Effector CD8-positive, alpha-beta T cell (primary cell): ENCODE results near the gene SRPK2.

ENCODE experiments used
- DNase-seq: peaks from one replicate; lab custom pipeline; 2025; lab: John Stamatoyannopoulos, UW

Gene SRPK2

DNA sequence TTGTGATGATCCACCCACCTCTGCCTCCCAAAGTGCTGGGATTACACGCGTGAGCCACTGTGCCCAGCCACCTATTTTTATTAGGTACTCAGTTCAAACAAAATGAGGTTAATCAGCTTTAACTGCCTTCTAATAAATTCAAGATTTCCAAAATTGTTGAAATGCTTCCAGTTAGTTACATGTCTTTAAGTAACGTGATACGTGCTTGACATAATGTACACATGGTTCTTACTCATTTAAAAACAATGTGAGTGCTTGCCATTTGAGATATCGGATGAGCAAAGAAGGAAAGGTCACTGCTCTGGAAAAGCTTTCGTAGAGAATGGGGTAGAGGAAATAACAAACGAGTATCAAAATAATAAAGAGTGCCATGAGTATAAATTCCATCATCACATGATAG lies 291.1 kb downstream of the SRPK2 start:
- DNase-seq: no peak

DNA sequence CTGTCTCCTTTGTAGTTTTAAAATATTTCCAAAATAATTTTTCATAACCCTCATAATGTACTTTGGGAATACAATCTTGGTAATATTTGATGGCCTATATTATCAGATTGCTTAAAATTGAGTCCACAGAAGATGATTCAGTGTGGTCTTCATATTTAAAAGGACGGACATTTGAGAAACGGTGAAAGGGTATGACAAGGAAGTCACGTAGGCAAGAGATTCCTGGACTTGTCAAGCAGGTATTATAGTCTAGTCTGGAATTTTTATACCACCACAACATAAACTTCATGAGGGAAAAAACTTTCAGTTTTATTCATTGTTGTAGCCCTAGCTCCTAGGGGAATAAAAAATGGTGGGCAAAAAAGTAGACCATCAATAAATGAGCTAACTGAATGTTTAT lies 292.4 kb downstream of the SRPK2 start:
- DNase-seq: no peak

DNA sequence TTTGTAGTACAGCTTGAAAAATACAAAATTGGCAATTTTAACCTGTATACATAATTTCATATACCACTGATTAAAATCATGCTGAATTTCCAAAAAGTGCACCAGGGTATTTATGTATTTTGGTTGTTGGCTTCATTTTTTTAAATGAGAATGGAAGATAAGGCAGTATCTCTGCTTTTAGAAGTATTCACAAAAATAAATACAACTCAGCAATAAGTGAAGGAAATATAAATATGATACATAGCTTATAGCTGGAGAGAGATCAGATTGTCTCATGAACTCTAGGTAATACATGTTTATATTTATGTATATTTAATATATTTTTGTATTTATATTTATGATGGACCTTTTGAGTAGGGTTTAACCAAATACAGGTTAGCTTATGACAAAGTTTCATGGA lies 293.8 kb downstream of the SRPK2 start:
- no peak for DNase-seq

DNA sequence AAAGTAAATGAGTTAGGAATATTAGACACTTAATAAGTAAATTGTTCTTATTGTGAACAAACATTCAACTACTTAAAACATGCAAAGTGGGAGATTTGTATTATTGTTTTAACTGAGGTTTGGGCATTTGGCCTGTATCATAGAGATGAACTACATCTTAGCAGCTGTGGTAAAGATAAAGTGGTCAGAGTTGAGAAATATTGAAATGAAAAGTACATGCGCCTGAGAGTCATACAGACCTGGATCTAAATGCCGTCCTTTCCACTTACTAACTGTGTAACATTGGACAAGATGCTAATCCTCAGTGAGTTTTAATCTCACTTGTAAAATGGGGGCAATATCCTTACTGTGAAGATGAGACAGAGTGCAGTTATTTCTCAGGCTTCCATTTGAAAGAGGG lies 300.3 kb downstream of the SRPK2 start:
- DNase-seq: no peak

DNA sequence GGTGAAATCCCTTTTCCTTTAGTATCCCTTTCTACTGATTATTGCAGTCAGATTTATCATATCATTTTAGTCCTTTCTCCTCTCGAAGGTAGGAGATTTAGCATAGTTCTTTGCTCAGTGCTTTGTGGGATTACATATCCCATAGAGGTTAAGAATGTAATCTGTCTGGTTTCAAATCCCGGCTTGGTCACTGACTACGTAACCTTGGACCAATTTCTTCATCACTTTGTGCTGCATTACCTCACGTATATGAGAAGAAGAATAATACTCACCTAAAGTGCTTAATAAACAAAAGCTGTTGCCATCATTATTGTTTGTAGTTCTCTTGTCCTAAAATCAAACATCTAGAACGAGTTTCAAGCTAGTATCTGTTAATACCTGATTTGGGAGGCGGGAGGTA lies 300.7 kb downstream of the SRPK2 start:
- no peak for DNase-seq

DNA sequence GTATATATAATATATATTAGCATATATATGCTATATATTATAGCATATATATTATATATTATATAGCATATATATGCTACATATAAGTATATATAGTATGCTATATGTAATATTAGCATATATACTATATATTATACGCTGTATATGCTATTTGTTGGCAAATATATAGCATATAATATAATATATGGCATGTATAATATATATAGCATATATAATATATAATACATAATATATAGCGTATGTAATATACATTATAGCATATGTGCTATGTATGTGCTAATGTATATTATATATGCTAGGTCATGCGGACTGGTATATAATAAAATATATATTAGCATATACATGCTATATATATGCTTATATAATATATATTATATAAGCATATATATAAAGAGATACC lies 301.9 kb downstream of the SRPK2 start:
- DNase-seq: no peak

DNA sequence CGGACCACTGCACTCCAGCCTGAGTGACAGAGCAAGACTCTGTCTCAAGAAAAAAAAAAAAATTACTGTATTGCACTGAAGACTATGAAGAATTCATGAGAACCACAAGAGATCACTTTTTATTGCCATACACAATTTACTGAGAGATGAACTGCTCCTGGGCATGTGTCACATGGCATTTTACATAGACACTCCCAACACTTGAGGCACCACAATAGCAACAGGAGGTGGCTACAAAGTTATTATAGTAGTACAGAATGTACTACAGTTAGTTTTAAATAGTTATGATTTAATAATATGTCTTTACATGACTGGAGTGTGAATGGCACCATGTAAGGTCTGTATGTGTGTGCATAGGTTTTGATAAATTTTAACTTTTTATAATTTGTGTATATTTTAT lies 304.1 kb downstream of the SRPK2 start:
- no peak for DNase-seq

DNA sequence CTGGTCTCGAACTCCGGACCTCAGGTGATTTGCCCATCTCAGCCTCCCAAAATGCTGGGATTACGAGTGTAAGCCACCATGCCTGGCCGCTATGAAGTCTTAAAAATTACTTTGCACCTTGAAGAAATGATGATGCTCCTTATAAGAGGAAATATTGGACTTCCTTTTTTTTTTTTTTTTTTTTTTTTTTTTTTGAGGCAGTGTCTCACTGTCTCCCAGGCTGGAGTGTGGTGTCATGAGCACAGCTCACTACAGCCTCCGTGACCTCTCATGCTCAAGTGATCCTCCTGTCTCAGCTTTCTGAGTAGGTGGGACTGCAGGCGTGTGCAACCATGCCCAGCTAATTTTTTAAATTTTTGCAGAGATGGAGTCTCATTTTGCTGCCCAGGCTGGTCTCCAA lies 309.4 kb downstream of the SRPK2 start:
- no peak for DNase-seq

DNA sequence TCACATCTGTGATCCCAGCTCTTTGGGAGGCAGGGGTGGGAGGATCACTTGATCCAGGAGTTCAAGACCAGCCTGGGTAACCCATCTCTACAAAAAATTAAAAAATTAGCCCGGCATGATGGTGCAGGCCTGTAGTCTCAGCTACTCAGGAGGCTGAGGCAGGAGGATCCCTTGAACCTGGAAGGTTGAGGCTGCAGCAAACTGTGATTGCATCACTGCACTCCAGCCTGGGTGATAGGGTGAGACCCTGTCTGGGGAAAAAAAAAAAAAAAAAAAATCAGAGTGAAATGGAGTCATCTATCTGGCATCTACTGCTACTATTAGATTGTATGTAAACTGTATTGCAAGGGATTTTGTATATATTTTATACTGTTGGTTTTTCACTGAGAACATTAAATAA lies 315.6 kb downstream of the SRPK2 start:
- no peak for DNase-seq

DNA sequence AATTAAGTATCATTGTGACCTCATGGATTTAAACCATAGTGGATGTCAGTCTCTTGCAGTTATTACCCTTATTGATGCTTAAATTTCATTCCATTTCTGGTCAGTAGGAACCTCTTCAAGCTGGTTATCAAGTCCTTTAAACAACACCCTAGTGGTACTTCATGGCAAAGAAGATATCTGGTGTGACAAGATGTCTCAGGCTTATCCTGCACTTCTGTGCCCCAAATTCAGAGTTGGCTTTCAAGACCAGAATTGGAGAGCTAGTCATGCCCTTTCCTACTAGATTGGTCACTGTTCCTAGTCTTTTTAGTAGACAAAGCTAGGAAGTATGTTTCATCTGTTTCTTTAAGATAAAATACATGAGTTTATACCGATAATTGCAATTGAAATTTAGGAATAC lies 319.8 kb downstream of the SRPK2 start:
- no peak for DNase-seq

DNA sequence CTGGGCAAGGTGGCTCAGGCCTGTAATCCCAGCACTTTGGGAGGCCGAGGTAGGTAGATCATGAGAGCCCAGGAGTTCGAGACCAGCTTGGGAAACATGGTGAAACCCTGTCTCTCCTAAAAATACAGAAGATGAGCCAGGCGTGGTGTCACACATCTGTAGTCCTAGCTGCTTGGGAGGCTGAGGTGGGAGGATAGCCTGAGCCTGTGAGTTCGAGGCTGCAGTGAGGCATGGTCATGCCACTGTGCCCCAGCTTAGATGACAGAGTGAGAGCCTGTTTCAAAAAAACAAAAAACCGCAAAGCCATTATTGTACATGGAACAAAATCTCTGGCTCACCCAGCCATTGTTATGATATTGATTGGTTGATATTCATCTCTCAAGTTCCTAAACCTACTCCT lies 321.0 kb downstream of the SRPK2 start:
- no peak for DNase-seq
